VCaP (cell line): ENCODE measurements around the gene SOCS1.

ENCODE experiments used
- H3K27ac ChIP-seq: fragments of 450-650 bp; 2 replicates; pipeline ENCODE4 v1.5.1; 2017
- TF ChIP-seq, protein P1 (sequence below): fragments of 450-650 bp; conservative IDR thresholded peaks from 2 replicates; pipeline ENCODE4 v1.5.1; 2017; ENCODE audit warnings: mild to moderate bottlenecking, moderate library complexity

The SOCS1 gene

DNA sequence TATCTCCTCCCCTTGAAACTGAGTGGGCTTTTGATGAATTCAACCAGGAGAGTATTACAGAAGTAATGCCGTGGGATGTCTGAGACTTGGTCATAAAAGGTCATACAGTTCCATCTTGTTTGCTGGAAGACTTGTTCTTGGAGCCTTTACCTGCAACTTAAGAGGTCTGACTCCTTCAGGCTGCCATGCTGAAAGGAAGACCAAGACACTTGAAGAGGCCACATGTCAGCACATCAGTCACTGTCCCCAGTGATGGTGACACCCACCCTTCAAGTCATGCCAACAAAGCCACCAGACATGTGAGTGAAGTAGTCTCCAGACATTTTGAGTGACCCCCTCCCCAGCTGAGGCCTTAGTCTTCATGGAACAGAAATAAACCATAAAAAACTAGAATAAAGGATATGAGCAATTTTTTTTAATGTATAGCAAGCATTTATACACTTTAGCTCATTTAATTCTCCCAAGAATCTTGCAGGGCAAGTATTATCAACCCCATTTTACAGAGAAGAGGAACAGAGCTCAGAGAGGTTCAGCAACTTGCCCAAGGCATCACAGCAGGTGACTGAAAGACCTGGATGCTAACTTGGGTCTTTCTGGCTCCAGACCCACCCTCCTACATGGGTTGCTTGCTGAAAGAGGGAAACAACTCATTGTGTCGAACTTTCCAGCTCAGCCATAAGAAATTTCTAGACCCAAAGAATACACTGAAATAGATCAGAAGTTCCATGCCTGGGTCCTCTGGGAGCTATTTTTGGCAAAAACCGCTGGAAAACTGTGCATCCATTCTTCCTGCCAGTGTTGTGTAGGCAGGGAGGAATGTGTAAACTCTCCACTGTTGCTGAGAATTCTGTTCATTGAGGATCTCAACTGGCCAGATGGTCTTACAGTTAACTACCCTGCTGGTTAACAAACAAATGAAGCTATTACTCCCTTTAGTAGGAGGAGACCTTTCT is 38.1 kb downstream of the SOCS1 start:
- TF ChIP-seq, protein P1, sequence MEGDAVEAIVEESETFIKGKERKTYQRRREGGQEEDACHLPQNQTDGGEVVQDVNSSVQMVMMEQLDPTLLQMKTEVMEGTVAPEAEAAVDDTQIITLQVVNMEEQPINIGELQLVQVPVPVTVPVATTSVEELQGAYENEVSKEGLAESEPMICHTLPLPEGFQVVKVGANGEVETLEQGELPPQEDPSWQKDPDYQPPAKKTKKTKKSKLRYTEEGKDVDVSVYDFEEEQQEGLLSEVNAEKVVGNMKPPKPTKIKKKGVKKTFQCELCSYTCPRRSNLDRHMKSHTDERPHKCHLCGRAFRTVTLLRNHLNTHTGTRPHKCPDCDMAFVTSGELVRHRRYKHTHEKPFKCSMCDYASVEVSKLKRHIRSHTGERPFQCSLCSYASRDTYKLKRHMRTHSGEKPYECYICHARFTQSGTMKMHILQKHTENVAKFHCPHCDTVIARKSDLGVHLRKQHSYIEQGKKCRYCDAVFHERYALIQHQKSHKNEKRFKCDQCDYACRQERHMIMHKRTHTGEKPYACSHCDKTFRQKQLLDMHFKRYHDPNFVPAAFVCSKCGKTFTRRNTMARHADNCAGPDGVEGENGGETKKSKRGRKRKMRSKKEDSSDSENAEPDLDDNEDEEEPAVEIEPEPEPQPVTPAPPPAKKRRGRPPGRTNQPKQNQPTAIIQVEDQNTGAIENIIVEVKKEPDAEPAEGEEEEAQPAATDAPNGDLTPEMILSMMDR, result no peak
- no peak overlapping the region for H3K27ac ChIP-seq

DNA sequence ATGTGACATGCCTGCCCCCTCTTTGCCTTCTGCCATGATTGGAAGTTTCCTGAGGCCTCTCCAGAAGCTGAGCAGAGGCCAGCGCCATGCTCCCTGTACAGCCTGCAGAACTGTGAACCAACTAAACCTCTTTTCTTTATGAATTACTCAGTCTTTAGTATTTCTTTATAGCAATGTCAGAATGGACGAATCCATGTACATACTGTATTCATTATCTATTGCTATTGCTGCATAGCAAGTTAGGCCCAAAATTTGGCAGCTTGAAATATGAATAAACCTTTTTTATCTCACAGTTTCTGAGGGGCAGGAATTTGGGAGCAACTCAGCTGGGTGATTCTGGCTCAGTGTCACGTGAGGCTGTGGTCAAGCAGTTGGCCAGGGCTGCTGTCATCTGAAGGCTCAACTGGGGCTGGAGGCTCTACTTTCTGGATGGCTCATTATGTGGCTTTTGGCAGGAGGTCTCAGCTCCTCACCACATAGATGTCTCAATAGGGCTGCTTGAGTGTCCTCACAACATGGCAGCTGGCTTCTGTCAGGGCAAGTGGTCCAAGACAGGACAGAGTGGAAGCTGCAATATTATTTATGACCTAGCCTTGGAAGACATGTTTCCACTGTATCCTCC is 40.0 kb downstream of the SOCS1 start:
- TF ChIP-seq, protein P1, result no peak
- no peak overlapping the region for H3K27ac ChIP-seq

DNA sequence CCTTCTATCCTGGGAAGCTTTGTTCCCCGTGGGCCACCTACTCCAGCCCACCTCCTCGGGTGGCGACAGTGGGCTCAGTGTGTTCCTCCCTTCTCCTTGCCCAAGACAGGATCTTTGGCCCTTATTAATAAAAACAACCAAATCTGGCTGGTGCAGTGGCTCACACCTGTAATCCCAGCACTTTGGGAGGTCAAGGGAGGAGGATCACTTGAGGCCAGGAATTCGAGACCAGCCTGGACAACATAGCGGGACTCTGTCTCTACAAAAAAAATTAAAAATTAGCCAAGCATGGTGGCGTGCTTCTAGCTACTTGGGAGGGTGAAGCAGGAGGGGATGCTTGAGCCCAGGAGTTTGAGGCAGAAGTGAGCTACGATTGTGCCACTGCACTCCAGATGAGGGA is 42.2 kb downstream of the SOCS1 start:
- TF ChIP-seq, protein P1, result no peak

DNA sequence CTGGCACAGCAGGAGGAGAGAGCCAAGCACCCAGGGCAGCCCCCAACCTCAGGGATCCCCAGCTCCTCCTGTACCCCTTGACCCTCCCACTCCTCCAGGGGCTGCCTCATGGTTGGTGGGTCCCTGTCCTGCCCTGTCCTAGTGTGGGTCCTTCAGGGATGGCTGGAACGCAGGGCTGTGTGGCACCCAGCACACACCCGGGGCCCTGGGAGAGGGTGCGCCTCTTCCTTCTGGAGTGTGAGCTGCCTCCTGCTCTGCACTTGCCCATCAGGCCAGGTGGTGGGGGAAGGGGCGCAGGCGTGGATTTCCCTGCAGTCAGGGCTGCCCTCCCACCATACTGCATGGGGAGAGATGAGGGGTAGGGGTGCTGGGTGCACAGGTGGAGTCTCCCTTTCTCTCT is 42.6 kb downstream of the SOCS1 start:
- H3K27ac ChIP-seq, result no peak overlapping the region
- TF ChIP-seq, protein P1, result no peak

More for the DNA sequence above, 42.2 kb downstream of the SOCS1 start:
- H3K27ac ChIP-seq, result no peak overlapping the region

DNA sequence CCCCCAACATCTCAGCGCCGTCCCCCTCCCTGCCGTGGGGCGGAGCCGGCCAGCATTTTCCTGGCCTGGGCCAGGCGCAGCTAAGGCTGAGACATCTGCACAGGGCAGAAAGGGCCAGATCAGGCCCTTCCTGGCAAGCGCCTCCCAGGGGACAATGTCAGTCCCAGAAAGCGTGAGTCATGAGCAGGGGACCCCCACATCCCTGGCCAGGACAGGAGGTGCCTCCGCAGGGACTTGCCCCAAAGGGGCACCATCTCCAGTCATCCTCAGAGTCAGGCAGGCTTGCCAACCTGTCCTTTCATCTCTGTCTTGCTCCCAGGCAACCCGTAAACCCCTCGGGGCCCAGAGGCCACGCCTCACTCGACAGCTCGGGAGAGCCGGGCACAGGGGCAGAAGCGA is 43.2 kb downstream of the SOCS1 start:
- H3K27ac ChIP-seq, result no peak overlapping the region
- TF ChIP-seq, protein P1, result no peak

DNA sequence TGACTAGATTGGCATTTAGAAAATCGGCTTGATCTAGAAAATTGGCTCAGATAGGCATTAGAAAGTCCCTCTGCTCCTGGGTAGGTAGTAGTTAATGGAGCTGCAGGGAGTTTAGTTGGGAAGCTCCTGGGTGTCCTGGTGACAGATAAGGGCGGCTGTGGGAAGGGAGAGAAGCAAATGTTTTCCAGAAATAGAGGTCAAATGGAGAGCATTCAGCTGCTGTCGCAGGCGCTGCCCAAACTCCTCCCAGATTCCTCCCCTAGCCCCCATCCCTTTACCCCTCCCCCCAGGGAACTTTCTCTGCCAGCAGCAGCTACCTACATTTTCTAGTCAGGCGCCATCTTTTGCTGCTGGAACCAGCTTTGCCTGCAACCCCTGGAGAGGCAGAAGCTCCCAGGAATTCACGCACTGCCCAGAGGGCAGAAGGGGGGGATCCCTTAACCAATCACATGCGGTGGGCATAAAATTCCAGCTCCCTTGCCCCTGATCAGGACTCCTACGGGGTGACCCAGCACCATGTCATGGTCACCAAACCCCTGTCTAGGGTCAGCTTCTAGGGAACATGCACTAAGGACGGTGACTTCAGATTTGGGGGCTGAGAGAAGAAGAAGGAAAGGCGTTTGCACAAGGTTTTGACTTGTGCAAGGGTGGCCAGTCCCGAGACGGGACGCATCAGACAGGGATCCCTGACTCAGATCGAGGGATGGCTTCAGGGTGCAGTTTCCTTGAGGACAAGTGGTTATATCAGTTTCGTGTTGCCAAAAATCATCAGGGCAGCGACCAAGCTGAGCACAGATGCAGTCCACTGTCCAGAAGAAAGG is 43.8 kb downstream of the SOCS1 start:
- H3K27ac ChIP-seq, result no peak overlapping the region
- TF ChIP-seq, protein P1, result no peak
